HG03039 (cell line): Measurements from ENCODE around the gene KCNJ5.
A peak's percentile ranks its signal among the peaks of the same experiment; 100 is the strongest.

Experiments used
- ATAC-seq: cut with Tn5 transposase; IDR thresholded peaks from one replicate; pipeline ENCODE4 v1.9.1; 2021; ENCODE audit warnings: mild to moderate bottlenecking, moderate library complexity; ENCODE audit not compliant: unreplicated experiment

Gene KCNJ5

DNA sequence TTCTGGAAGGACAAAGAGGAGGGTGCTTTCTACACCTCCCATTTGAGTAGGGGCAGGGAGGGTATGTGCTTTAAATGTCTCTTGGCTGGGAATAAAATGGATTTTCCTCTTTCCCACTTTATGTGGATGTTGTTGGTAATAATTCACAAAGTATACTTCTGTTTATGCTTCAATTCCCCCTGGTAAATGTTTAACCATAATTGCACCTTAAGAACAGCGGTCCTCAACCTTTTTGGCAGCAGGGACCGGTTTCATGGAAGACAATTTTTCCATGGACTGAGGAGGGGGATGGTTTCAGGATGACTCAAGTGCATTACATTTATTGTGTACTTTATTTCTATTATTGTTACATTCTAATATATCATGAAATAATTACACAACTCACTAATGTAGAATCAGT, 55.5 kb downstream of the KCNJ5 start:
- no peak for ATAC-seq

DNA sequence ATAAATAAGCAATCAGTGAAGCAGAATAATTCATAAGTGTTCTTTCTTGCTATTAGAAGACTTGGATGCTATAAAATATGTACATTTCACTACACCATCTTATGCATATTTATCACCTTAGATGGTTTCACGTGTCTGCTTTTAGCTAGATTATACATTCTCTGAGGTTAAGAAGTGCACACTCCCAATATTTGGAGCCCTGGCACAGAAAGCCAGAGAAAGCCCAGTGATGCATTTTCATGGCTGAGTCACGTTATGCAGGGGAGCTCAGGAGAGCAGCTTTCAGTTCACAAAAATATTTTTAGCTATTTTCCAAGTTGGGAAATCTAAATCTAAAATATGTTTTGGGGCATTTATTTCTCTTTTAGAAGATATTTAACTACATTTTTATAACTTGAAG, 56.6 kb downstream of the KCNJ5 start:
- ATAC-seq = no peak

- no peak for ATAC-seq
Measured at GRCh38 chr11:128948583-128948982, 57.4 kb downstream of the KCNJ5 start.

GRCh38 chr11:128949791-128950454, 58.8 kb downstream of the KCNJ5 start:
- no peak for ATAC-seq

DNA sequence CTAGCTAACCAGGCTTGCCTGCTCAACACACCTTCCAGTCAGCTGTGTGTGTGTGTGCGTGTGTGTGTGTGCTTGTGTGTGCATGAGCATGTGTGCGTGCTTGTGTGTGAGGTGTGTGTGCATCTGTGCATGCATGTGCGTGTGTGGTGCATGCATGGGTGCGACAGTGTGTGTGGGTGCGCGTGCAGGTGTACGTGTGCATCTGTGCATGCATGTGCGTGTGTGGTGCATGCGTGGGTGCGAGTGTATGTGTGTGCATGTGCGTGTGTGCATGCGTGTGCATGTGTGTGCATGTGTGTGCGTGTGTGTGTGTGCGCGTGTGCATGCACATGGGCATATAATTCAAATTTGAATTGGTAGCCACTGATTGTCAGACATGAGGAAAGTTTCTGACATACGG, 62.0 kb downstream of the KCNJ5 start:
- ATAC-seq = no peak

DNA sequence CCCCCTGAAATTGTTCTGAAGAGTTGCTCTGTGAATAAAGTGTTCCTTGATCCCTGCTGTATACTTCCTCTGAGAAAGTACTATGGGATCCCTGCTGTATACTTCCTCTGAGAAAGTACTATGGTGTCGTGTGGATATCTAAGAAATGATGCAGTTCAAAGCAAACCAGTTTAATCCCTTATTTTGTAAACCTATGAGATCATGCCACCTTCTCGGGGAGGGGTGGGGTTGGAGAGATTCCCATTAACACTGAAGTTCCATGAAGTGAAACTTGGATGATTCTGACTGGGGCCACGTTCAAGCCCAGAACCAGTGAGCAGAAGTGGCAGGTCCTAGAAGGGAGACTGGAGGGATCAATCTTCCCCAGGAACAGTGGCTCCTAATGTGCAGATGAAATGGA, 64.5 kb downstream of the KCNJ5 start:
- no peak for ATAC-seq

- ATAC-seq = no peak
Measured at GRCh38 chr11:128956401-128957201, 65.4 kb downstream of the KCNJ5 start.

- no peak for ATAC-seq
Measured at GRCh38 chr11:128957202-128957482, 66.0 kb downstream of the KCNJ5 start.

GRCh38 chr11:128961645-128962044, 70.5 kb downstream of the KCNJ5 start:
- no peak for ATAC-seq

DNA sequence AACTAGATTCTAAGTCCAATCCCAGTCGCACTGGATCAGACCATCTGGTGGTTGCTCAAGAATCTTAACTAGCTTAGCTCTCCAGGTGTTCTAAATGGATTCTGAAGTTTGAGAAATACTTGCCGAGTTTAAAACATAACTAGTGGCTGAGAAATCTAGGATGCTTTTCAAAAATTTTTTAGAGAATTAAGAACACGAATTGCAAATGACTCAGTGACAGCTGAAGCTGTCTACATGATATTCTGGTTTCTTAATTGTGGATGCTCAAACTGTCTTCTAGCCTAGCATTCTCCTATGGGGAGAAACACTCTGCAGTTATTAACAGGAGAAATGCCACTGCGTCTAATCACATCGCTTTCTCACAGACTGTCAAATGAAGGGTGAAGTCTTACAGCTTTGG, 71.7 kb downstream of the KCNJ5 start:
- ATAC-seq = no peak

GRCh38 chr11:128963744-128964325, 72.7 kb downstream of the KCNJ5 start:
- ATAC-seq = no peak

DNA sequence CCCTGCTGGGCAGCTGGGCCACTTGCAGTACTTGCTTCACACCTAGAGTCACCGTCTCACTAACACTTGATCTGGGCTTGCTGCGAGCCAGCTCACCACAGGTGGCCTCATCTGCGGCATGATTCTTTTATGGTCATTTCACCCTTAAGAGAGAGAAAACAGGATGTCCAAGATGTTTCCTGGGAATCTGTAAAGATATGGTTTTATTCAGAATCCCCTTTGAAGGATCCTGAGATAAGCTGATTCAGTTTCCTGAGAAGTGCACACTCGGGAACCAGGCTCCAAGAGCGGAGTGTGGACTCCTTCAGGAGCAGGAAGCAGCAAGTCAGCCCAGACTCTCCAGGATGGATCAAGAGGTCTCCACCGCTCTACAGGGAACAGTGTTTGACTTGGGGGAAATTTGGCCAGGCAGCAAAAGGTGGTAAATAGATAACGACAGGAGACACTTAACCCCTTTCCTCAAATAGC, 73.3 kb downstream of the KCNJ5 start:
- no peak for ATAC-seq

- peak; percentile 96 for ATAC-seq
Measured at GRCh38 chr11:128965485-128965884, 74.3 kb downstream of the KCNJ5 start.

- ATAC-seq = no peak
Measured at GRCh38 chr11:128967578-128967977, 76.4 kb downstream of the KCNJ5 start.

GRCh38 chr11:128968916-128969315, 77.8 kb downstream of the KCNJ5 start:
- ATAC-seq = no peak
